GM12891 (cell line): ENCODE results near the gene TTC22.

Experiments used
- DNase-seq: peaks from one replicate; pipeline ENCODE4 v3.0.0; 2011; ENCODE audit warnings: low spot score; ENCODE audit not compliant: insufficient read length
- FAIRE-seq: peaks from 2 replicates; lab custom pipeline; 2011; peaks lifted over from hg19 to GRCh38; lab: Jason Lieb, UNC
- PAX5 ChIP-seq: IDR thresholded peaks from 2 replicates; pipeline ENCODE4 v1.6.1; 2011; ENCODE audit warnings: low read length, moderate library complexity, mild to moderate bottlenecking; ENCODE audit not compliant: insufficient read depth, severe bottlenecking
- POLR2A ChIP-seq: IDR thresholded peaks from 2 replicates; pipeline ENCODE4 v1.6.1; 2011; ENCODE audit warnings: low read depth, low read length, control low read depth
- POLR2AphosphoS5 ChIP-seq: IDR thresholded peaks from 2 replicates; pipeline ENCODE4 v1.6.1; 2011; ENCODE audit warnings: low read depth, low read length, control low read depth
- POU2F2 ChIP-seq: IDR thresholded peaks from 2 replicates; pipeline ENCODE4 v1.6.1; 2011; ENCODE audit warnings: low read depth, mild to moderate bottlenecking, control low read depth, low read length, moderate library complexity
- SPI1 ChIP-seq: IDR thresholded peaks from 2 replicates; pipeline ENCODE4 v1.6.1; 2011; ENCODE audit warnings: low read depth, low read length, control low read depth
- TAF1 ChIP-seq: IDR thresholded peaks from 2 replicates; pipeline ENCODE4 v1.6.1; 2011; ENCODE audit warnings: low read depth, low read length, control low read depth

The TTC22 gene

DNA sequence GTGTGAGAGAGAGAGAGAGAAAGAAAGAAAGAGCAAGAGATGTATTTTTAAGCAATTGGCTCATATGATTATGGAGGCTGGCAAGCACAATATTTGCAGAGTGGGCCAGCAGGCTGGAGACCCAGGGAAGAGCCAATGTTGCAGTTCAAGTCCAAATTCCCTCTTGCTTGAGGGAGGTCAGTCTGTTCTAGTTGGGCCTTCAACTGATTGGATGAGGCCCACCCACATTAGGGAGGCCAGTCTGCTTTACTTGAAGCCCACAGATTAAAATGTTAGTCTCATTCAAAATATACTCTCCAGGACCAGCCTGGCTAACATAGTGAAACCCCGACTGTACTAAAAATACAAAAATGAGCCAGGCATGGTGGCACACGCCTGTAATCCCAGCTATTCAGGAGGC lies 28.2 kb downstream of the TTC22 start:
- FAIRE-seq (no peak), DNase-seq (no peak)
- TF ChIP-seq SPI1 (no peak), POU2F2 (no peak), POLR2A (no peak), POLR2AphosphoS5 (no peak), PAX5 (no peak), TAF1 (no peak)

DNA sequence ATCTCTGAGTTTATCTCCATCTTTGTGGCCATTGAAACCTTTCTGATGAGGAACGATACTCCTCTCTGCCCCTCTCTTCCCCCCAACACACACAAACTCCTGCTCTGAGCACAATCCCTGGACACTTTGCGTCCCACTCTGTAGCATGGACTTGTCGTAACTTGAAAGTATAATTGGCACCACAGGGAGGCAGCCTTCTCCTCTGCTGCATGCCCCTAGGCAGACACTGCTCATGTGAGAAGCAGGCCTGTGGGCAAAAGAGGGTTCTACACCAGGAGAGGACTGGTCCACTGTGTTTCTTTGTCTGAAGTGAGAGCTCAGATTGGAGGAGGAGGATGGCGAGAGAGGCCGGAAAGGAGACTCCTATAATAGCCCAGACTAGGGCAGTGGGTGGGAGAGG lies 33.0 kb downstream of the TTC22 start:
- DNase-seq (no peak), FAIRE-seq (no peak)
- TF ChIP-seq POLR2AphosphoS5 (no peak), POLR2A (no peak), POU2F2 (no peak), SPI1 (no peak), PAX5 (no peak), TAF1 (no peak)

DNA sequence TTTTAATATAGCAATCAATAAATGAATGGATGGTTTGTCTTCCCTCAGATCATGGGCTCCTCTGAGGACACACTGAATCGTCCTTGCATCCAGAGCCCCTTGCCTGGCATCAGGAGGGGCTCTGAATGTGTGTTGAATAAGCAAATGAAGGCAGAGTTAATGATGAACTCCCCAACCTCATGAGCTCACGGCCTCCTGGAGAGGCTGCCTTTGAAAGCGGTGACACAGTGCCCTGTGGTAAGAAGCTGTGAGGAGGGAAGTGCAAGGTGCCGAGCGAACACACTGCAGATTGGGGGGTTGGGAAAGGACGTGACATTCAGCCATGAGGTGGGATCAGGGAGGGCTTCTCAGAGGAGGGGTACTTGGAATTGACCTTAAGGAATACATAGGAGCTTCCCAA lies 33.6 kb downstream of the TTC22 start:
- DNase-seq (no peak), FAIRE-seq (no peak)
- no peak for TF ChIP-seq POLR2AphosphoS5
- TF ChIP-seq TAF1 = no peak
- TF ChIP-seq POU2F2 = no peak
- TF ChIP-seq PAX5 = no peak
- TF ChIP-seq SPI1 = no peak
- no peak for TF ChIP-seq POLR2A

DNA sequence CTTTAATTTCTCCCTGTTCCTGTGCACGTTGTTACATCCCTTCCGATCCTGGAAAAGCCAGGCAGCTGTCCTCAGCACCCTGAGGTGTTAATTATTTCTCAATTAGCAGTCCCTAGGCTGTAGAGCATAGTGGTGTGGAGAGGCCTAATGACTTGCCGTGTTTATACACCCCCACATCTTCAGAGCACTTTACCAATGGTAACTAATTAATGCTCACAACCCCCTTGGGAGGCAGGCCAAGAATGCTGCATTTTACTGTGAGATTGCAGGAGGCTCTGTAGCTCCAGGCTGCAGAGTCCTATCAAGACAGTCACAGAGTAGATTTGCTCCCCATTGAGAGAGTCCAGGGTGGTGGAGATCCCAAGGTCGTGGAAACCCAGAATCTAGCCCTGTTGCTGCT lies 34.4 kb downstream of the TTC22 start:
- TF ChIP-seq POLR2AphosphoS5 = no peak
- TF ChIP-seq POLR2A = no peak
- TF ChIP-seq POU2F2 = no peak
- TF ChIP-seq SPI1 = no peak
- no peak for TF ChIP-seq PAX5
- TF ChIP-seq TAF1 = no peak
- no peak for DNase-seq
- no peak for FAIRE-seq

DNA sequence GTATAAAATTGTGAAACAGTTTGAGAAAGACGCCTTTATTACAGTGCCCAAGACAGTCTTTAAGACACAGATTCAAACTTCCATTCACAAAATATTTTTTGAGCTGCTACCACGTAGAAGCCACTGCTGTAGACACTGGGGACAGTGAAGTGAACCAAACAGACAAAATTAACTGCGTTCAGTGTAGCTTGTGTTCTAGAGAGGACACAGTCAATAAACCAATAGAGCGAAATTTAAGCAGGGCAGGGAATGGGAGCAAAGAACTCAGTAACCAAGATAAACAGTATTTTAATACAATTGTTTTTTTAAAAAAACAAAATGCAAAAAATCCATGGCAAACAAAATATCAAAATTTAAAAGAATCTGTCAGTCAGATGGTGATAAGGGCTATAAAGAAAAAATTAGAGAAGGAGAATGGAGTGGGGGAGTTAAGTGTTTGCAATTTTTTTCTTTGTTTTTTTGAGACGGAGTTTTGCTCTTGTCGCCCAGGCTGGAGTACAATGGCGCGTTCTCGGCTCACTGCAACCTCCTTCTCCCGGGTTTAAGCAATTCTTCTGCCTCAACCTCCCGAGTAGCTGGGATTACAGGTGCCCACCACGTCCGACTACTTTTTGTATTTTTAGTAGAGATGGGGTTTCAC lies 36.1 kb downstream of the TTC22 start:
- FAIRE-seq (no peak), DNase-seq (no peak)
- TF ChIP-seq SPI1 (no peak), TAF1 (no peak), POLR2AphosphoS5 (no peak), POLR2A (no peak), POU2F2 (no peak), PAX5 (no peak)

DNA sequence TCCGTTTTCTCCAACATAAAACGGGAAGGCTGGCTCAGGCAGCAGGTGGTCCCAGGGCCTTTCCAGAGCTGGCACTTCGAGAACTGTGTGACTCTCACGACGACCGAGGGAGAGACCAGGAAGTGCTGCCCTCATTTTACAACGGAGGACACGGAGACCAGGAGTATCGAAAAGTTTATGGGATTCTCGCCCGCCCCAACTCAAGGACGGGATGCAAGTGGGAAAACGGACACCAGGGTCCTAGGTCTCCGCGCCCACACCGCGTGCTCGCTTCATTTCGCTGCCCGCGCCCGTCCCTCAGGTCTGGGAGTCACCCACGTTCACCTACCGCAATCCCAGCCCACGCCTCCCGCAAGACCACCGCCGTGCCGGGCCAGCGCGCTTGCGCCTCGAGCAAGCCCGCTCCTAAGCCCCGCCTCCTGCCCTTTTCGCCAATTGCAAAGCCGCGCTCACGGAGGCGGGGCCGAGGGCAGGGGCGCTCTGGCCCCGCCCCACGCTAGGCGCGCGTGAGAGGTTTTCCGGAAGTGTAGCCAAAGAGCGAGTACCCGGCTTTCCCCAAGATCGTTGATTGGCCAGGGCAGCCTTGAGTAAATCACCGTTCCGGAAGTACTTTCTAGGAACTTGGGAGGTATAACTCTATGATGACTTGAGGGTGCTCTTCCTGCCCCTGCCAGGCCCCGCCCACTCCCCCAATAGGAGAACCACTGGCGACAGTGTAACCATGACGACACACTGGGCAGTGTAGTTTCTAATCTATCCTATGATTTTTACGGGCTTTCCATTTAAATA lies 36.8 kb downstream of the TTC22 start, which contains the start of gene PARS2:
PARS2 (minus strand) TSS at position 391 of the 789 bp plus-strand sequence. CDS start 5,362 bp downstream, outside the sequence.
- DNase-seq (peak; percentile 94), FAIRE-seq (peak; percentile 100)
- peak; percentile 79 for TF ChIP-seq POLR2A
- peak; percentile 77 for TF ChIP-seq POLR2AphosphoS5
- peak; percentile 43 for TF ChIP-seq SPI1
- TF ChIP-seq POU2F2 = peak; percentile 58; the same call in 1 of the 2 replicates
- no peak for TF ChIP-seq PAX5
- no peak for TF ChIP-seq TAF1

DNA sequence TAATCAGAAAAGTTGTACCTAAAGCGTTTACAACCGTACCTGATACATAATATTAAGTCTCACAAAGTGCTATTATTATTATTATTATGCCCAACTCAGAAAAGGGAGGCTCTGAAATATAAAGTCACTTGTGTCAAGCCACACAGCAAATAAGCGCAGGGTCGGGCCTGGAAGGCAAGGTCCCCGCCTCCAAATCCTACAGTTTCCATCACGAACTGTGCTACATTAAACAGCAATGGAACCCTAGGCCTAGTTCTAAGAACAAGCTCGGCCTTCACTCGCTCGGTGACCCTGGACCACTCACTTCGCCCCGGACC lies 37.3 kb downstream of the TTC22 start:
- FAIRE-seq (peak; percentile 35), DNase-seq (no peak)
- TF ChIP-seq POU2F2 (no peak), TAF1 (no peak)

DNA sequence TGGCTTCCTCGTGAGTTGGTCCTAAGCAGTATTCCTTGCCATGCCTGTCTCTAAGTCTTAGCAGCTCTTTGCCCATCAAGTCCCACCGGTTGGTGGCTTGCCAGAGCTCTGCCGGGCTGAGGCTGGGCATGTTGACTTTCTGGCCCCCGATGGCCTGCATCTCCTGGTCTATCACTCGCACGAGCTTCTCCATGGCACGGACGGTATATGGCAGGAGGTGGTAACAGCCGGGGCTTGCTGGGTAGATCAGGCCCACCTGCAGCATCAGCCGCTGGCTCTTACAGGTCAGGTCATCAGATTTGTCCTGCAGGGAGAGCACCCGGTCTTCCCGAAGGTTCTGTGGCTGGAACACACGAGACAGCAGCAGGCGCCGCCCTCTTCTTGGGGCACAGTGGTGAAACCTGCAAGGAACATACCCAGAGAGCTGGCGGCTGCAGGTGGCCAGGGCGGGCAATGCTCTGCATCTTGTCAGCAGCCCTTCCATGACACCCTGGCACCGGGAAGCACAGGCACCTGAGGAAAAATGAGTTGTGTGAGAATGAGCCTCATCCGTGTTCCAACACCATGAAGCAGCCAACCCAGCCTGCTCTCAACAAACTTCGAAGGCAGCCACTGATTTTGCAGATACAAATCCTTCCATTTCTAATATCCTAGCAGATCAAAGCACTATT lies 42.3 kb downstream of the TTC22 start:
- FAIRE-seq (no peak), DNase-seq (no peak)
- TF ChIP-seq POLR2A (no peak), TAF1 (no peak), POU2F2 (no peak), POLR2AphosphoS5 (no peak), SPI1 (no peak), PAX5 (no peak)

DNA sequence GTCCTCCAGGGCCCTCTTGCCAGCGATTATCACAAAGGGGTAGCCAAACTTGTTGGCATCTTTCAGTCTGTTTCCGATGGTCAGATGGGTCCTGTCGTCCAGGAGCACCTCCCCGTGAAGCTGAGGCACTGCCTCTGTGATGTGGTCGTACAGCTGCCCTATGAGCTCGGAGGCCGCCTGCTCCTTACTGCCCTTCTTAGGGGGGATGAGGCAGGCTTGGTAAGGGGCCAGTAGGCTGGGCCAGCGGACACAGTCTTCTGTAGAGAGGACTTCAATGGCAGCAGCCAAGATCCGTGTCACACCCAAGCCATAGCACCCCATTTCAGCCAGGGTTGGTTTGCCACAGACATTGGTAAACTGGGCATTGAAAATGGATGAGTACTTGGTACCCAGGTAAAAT lies 43.3 kb downstream of the TTC22 start:
- TF ChIP-seq POU2F2 (no peak), PAX5 (no peak), TAF1 (no peak), POLR2AphosphoS5 (no peak), SPI1 (no peak), POLR2A (no peak)
- DNase-seq (no peak), FAIRE-seq (no peak)
